Stimulated activated CD8-positive, alpha-beta memory T cell treated with anti-CD3 and anti-CD28 coated beads, Interleukin-12 subunit alpha, Interleukin-12 subunit beta, amount 100 ng/mL, for 4 hours (primary cell): ENCODE measurements around the gene KRTAP10-3.

Experiments
- DNase-seq: peaks from one replicate; pipeline ENCODE4 v3.0.0-alpha.2; 2020; ENCODE audit warnings: low read depth

KRTAP10-3 gene

DNA sequence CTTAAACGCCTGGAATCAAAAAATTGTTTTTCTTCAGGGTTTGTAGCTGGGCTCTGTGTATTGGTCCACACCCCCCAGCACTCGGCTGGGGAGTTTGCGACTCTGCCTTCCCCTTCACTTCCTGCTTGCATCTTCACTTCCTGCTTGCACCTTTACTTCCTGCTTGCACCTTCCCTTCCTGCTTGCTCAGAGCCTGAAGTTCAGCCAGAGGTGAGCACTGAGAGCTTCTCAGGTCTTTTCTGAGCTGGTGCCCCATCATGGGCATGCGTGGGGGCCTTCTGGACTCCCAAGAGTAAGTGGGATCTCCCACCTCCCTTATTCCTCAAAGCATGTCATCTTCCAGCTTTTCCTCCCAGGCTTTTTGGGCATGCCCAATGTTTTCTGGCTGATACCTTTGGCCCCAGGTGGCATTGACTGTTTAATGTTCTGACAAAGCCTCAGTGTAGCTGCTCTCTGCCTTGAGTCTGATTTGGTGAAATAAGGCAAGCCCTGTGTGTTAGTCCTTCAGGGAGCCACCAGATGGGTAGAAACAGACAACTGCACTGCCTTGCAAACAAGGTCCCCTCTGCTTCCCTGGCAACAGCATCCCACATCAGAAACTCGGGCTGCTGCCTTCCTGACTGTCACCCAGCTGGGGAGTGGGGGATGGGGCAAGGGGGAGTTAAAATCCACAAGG, 10.8 kb downstream of the KRTAP10-3 start:
- DNase-seq: no peak

DNA sequence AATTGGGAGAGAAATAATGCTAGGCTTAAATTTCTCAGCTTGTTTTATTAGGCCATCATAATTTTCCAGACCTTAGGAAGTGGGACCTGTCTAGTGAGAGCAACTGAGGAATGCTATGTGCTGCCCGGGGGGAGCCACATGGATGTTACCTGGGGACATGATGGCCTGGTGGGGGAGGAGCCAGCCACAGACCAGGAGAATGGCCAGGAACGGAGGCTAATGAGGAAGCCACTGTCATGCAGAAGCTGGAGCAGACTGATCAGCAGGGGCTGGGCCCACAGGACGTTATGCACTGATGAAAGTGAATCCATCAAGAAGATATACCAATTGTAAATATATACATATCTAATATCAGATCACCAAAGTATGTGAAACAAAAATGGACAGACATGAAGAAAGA, 14.0 kb downstream of the KRTAP10-3 start:
- no peak for DNase-seq

GRCh38 chr21:44542716-44543115, 15.9 kb downstream of the KRTAP10-3 start:
- no peak for DNase-seq

DNA sequence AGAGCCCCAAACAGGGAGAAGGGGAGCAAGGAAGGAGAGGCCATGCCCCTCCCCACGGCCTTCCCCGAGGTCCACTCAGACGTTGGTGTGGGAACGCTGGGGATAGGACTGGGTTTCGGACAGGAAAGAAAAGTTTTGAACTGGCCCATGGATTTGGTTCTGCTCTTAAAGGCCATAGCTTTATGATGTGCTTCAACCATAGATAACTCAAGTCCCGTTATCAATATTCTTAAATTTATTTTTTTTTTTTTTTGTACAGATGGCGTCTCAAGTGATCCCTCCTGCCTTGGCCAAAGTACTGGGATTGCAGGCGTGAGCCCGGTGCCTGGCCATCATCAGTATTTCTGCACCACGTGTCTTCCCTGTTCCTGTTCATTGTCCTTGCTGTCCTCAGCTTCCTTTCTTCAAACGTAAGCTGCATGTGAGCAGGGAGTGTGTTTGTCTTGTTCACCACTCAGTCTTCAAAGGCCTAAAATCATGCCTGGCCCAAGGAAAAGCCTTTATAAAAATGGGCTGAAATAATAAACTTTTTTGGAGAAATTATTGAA, 17.8 kb downstream of the KRTAP10-3 start:
- no peak for DNase-seq

- no peak for DNase-seq
Measured at GRCh38 chr21:44539991-44540666, 18.5 kb downstream of the KRTAP10-3 start, which contains the start of gene KRTAP10-1. TSS of gene KRTAP10-1 (minus strand) at chr21:44540195. CDS start at chr21:44540150, 45 bp downstream.

GRCh38 chr21:44539046-44539445, 19.5 kb downstream of the KRTAP10-3 start:
- DNase-seq: no peak

DNA sequence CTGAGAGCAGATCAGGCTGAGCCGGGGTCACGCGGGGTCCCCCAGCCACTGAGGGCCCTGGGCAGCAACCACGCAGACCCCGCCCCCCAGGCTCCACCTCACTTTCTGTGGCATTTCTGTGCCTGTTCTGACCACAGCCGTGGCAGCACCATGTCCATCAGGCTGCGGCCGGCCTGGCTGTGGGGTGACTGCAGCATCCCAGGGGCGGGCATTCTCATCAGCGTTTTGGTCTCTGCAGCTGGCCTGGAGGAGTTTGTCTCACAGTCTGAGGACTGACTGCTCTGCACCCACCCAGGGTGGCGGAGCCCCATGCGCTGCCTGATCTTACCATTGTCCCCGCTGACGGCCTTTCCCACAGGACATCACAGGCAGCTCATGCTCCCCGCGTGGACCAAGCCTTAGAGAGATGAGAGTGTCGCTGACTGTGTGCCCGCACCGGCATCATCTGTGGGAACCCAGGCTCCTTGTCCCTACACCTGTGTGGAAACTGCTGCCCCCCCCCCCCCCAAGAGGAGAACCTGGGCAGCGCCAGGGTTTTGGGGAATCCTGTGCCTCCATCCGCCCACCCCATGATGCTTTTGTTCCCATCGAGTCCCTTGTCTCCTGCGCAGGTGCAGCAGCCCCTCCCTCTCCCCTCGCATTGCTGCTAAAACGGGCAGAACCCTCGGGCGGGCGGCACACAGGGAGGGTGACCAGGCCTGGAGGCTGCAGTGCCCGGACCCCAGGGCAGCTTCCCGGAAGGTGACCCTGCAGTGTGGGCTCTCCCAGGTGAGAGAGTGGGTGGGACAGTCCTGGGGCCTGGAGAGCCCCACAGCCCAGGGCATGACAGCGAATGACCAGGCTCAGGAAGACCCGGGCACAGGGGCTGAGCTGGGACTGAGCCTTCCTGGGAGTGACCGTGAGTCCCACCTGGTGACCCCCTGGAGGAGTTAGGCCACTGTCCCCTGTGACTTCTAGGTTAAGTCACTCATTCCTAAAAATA, 20.4 kb downstream of the KRTAP10-3 start:
- no peak for DNase-seq

DNA sequence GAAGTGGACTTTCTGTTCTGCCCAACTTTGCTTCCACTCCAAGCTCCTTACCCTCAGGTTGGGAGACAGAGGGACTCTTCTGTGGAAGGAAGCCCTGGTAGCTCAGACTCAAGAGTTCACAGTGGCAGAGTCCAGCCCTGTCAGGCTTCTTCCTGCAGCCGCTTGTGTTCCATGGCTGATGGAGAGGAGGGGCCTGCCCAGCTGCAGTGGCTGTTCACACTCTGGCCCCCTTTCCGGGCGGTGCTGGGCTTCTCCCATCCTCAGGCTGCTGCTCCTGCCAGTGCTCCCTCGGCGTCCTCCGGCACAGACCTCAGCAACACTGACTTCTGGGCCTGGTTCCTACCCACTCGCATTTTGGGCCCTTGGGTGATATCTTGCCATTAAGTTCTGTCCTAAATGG, 22.6 kb downstream of the KRTAP10-3 start:
- DNase-seq: no peak

DNA sequence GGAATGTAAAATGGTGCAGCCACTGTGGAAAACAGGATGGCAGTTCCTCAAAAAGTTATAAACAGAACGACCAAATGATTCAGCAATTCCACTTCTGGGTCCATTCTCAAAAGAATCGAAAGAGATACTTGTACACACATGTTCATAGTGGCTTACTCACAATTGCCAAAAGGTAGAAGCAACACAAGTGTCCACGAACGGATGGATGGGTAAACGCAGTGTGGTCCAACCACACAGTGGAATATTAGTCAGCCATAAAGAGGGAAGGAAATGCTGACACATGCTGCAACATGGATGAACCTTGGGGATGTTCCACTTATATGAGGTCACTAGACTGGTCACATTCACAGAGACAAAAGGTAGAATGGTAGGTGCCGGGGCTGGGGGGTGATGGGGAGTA, 23.9 kb downstream of the KRTAP10-3 start:
- DNase-seq: no peak

- no peak for DNase-seq
Measured at GRCh38 chr21:44533891-44534627, 24.5 kb downstream of the KRTAP10-3 start.

GRCh38 chr21:44533121-44533890, 25.3 kb downstream of the KRTAP10-3 start:
- no peak for DNase-seq

GRCh38 chr21:44532712-44533111, 25.9 kb downstream of the KRTAP10-3 start:
- DNase-seq: no peak

- DNase-seq: no peak
Measured at GRCh38 chr21:44531606-44532564, 26.7 kb downstream of the KRTAP10-3 start.

- DNase-seq: no peak
Measured at GRCh38 chr21:44530903-44531605, 27.5 kb downstream of the KRTAP10-3 start.

DNA sequence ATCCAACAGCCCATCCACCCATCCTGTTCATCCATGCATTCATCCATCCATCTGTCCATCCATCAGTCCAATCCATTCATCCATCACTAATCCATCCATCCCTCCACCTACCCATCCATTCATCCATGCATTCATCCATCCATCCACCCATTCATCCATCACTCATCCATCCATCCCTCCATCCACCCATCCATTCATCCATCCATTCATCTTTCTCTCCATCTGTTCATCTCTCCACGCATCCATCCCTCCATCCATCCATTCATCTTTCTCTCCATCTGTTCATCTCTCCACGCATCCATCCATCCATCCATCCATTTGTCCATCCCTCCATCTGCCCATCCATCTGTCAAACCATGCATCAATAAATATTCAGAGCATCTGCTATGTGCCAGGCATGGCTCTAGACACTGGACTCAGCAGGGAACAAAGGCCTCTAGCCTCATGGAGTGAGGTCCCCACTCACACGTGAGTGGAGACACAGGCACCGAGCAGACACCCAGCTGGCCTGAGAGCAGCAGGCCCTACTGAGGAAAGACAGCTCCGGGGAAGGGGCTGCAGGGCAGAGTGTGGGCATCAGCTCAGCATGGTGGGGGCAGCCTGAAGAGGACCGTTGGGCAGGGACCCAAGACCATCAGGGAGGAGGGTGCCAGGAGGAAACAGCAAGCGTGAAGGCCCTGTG, 28.2 kb downstream of the KRTAP10-3 start:
- DNase-seq: no peak

DNA sequence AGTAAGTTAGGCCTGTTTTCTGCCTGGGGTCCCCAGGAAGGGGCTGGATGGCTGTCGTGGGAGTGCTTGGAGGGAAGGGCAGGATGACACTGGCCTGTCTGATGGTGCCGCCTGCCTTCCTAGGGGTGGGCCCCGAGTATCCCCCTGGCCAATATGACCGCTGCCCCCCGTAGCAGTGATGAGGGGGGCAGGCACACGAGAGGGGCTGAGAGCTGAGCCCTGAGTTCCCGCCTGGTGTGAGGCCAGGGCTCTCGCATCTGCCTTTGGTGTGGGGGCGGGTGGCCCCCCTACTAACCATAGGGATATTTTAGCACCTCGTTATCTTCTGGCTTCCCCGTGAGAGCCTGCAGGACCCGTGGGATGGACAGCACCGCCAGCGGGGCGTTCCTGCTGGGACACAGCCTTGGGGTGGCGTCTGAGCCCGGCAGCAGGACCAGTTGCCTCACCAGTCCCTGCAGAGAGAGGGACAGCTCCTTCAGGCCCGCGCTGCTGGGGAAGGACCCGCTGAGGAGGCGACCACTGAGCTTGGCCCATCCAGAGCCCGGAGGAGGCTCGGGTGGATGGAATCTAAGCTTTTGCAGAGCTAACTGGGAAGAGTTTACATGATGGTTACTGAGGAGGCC, 29.0 kb downstream of the KRTAP10-3 start:
- no peak for DNase-seq

- no peak for DNase-seq
Measured at GRCh38 chr21:44529011-44529421, 29.6 kb downstream of the KRTAP10-3 start.

GRCh38 chr21:44528634-44528995, 30.0 kb downstream of the KRTAP10-3 start:
- no peak for DNase-seq
